B cell (primary cell): ENCODE measurements around the gene PGA5.

Experiments
- CTCF ChIP-seq: fragments of 200-600 bp; IDR thresholded peaks from one replicate; pipeline ENCODE4 v1.8.0; 2022; ENCODE audit warnings: antibody characterized with exemption, mild to moderate bottlenecking
- EZH2 ChIP-seq: IDR thresholded peaks from 2 replicates; pipeline ENCODE4 v1.6.1; 2012; ENCODE audit warnings: borderline replicate concordance, low read depth, mild to moderate bottlenecking, moderate library complexity, low read length; ENCODE audit not compliant: insufficient read depth, poor library complexity, severe bottlenecking

DNA sequence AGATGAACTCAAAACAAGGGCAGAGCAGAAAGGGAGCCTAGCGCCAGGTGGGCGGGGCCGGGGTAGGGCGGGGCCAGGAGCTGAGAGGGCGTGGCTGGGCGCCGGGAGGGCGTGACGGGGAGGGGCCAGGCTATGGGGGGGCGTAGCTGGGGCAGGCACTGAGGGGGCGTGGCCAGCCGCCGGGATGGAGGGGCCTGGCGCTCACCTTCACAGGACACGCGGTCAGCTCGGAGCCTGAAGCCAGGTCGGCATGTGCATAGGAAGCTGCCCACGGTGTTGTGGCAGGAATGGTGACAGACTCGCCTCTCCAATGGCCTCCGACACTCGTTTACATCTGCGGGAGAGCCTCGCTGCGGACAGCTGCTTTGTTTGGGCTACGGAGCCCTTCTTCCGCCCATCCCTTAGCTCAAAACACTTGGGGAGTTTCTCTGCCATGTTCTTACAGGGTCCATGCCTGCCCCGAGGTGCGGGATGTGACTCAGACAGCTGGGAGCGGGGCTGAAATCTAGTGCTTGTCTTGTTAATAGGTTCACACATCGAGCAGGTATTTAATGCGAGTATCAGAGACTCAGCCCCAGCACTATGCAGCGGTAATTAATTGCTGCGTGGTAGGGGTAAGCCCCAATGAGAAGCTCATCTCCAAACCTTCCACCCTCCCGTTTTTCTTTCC, 40.7 kb downstream of the PGA5 start:
- no peak for TF ChIP-seq CTCF
- TF ChIP-seq EZH2 = no peak
